ENCODE results near the gene TBC1D30. TPM values are rescaled to one million over a fixed set of nuclear protein-coding genes. Genes with fewer than 3 reads are reported as not detected.

TBC1D30 gene
- total RNA-seq, 4 donors from 2014 or later = 0.49 to 3.9 (median 3.1) TPM

DNA sequence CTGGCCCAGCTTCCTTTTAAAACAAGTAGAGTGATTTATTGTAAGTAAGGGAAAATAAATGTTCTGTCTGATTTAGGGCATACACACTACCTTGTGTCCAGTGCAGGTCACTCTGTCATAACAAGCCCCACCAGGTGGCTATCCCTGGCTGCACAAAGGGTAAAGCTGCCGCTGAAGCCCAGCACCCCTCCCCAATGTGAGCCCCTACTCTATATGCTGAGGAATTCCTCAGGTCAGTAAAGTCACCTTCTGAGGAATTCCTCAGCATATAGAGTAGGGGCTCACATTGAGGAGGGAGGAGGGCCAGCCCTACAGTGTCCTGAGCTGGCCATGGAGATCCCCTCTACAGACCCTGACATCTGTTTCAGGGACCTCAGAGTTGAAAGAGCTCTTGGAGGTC is 67.2 kb downstream of the TBC1D30 start:
- Histone ChIP-seq H3K27me3 (peaks cover 8% of the 10 kb centered on the region), H3K9me3 (no peaks in the 10 kb centered on the region), H3K36me3 (no peaks in the 10 kb centered on the region), H3K27ac (no peak overlapping the region), H3K4me1 (no peaks in the 10 kb centered on the region), H3K4me3 (no peak overlapping the region)
- TF ChIP-seq POLR2A (IDR thresholded peaks at IDR 0.05) (no peak), POLR2AphosphoS5 (IDR thresholded peaks at IDR 0.05) (no peak), EP300 (IDR thresholded peaks at IDR 0.05) (no peak)
- TF ChIP-seq, protein P1, sequence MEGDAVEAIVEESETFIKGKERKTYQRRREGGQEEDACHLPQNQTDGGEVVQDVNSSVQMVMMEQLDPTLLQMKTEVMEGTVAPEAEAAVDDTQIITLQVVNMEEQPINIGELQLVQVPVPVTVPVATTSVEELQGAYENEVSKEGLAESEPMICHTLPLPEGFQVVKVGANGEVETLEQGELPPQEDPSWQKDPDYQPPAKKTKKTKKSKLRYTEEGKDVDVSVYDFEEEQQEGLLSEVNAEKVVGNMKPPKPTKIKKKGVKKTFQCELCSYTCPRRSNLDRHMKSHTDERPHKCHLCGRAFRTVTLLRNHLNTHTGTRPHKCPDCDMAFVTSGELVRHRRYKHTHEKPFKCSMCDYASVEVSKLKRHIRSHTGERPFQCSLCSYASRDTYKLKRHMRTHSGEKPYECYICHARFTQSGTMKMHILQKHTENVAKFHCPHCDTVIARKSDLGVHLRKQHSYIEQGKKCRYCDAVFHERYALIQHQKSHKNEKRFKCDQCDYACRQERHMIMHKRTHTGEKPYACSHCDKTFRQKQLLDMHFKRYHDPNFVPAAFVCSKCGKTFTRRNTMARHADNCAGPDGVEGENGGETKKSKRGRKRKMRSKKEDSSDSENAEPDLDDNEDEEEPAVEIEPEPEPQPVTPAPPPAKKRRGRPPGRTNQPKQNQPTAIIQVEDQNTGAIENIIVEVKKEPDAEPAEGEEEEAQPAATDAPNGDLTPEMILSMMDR (IDR thresholded peaks at IDR 0.05) = no peak
- WGBS = 78% methylated on average over 1 of the region's 1 CpG
- DNase-seq (ENCODE audit: low spot score in 2 of 2) = no peak

DNA sequence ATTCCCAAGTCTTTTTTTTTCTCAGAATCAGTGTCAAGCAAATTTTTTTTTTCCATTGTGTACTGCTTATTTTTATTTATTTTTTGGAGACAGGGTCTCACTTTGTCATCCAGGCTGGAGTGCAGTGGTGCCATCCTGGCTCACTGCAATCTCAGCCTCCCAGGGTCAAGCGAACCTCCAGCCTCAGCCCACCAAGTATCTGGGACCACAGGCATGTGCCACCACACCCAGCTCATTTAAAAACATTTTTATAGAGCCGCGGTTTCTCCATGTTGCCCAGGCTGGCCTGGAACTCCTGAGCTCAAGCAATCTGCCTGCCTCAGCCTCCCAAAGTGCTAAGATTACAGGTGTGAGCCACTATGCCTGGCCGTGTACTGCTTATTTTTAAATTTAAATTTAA is 68.1 kb downstream of the TBC1D30 start:
- no peak overlapping the region for H3K4me3 ChIP-seq
- 80% methylated on average over 4 of the region's 4 CpGs for WGBS

DNA sequence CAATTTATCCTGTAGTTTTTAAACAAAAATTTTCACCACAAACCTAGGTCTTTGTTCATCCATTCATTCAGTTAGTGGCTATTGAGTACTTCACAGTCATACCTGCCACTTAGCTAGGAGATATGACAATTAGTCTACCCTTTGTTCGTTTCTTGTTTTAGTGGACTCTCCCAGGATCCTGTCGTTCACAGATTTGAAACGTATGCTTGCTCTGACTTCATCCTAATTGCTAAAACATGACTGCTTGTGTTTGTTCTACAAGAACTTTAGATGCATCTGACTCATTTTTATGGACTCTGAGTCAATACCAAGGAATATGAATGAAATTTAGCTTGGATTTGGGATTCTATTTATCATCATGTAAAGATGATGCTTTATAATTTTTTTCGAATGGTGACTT is 69.5 kb downstream of the TBC1D30 start:
- no peak for DNase-seq (ENCODE audit: low spot score in 2 of 2)
- Histone ChIP-seq H3K4me3 (no peak overlapping the region), H3K27me3 (peaks cover 14% of the 10 kb centered on the region), H3K36me3 (no peaks in the 10 kb centered on the region), H3K9me3 (no peaks in the 10 kb centered on the region), H3K4me1 (no peaks in the 10 kb centered on the region), H3K27ac (no peak overlapping the region)
- TF ChIP-seq POLR2AphosphoS5 (IDR thresholded peaks at IDR 0.05) (no peak), POLR2A (IDR thresholded peaks at IDR 0.05) (no peak), EP300 (IDR thresholded peaks at IDR 0.05) (no peak)
- TF ChIP-seq, protein P1 (IDR thresholded peaks at IDR 0.05) = no peak
- 55% methylated on average over 4 of the region's 4 CpGs for WGBS

More for the DNA sequence above, 68.1 kb downstream of the TBC1D30 start:
- no peak for TF ChIP-seq POLR2A (IDR thresholded peaks at IDR 0.05)
- TF ChIP-seq, protein P1 (IDR thresholded peaks at IDR 0.05) = no peak
- no peak for TF ChIP-seq POLR2AphosphoS5 (IDR thresholded peaks at IDR 0.05)
- no peak for TF ChIP-seq EP300 (IDR thresholded peaks at IDR 0.05)
- H3K4me1 ChIP-seq = no peaks in the 10 kb centered on the region
- no peak for DNase-seq (ENCODE audit: low spot score in 2 of 2)
- H3K36me3 ChIP-seq = no peaks in the 10 kb centered on the region
- H3K9me3 ChIP-seq = no peaks in the 10 kb centered on the region
- H3K27me3 ChIP-seq = peaks cover 14% of the 10 kb centered on the region
- no peak overlapping the region for H3K27ac ChIP-seq

DNA sequence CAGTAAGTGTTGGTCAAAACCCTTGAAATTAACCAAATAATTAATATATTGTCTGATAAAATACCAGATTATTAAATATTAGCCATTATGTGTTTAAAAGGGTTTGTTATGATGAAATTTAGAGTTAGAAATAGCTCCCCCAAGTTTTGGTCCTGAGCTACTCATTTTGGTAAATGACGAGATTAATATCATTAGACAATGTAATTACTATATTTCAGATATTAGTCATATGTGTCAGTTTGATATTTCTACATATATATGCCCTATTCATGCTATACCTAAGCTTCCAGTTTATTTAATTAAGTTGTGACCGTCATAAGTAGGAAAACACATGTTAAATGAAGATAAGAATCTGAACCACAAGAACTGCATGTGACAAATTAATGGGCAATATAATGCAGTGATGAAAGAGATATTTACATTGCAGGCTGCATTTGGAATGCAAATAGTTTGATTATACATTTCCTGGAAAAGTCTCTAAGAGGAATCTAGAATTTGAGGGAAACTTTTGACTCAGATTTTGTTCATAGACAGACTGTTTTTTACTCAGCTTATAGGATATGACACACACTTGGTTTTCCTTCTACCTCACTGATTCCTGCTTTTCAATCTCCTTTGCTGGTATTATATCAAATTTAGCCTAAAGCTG is 70.5 kb downstream of the TBC1D30 start:
- Histone ChIP-seq H3K9me3 (no peaks in the 10 kb centered on the region), H3K4me1 (no peaks in the 10 kb centered on the region), H3K27me3 (peaks cover 8% of the 10 kb centered on the region), H3K4me3 (no peak overlapping the region), H3K27ac (no peak overlapping the region), H3K36me3 (no peaks in the 10 kb centered on the region)
- 63% methylated on average over 2 of the region's 2 CpGs for WGBS
- DNase-seq (ENCODE audit: low spot score in 2 of 2) = no peak
- no peak for TF ChIP-seq POLR2A (IDR thresholded peaks at IDR 0.05)
- TF ChIP-seq, protein P1 (IDR thresholded peaks at IDR 0.05) = no peak
- TF ChIP-seq EP300 (IDR thresholded peaks at IDR 0.05) = no peak
- no peak for TF ChIP-seq POLR2AphosphoS5 (IDR thresholded peaks at IDR 0.05)

DNA sequence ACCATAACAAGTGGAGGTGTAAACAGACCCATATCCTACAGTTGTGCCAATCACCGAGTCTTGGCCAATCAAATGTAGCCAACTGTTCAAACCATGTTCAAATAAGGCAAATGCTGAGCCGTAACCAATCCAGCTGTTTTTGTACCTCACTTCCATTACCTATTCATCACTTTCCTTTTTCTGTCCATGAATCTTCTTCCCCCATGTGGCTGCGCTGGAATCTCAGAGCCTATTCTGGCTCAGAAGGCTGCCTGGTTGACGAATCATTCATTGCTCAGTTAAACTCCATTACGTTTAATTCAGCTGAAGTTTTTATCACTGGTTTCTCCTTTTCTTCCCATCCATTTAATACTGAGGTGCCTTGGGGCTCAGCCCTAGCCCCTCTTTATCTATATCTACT is 71.1 kb downstream of the TBC1D30 start:
- Histone ChIP-seq H3K9me3 (no peaks in the 10 kb centered on the region), H3K36me3 (no peaks in the 10 kb centered on the region), H3K27me3 (peaks cover 7% of the 10 kb centered on the region), H3K4me3 (no peak overlapping the region), H3K27ac (no peak overlapping the region), H3K4me1 (no peaks in the 10 kb centered on the region)
- 85% methylated on average over 5 of the region's 5 CpGs for WGBS
- no peak for TF ChIP-seq POLR2A (IDR thresholded peaks at IDR 0.05)
- DNase-seq (ENCODE audit: low spot score in 2 of 2) = no peak

DNA sequence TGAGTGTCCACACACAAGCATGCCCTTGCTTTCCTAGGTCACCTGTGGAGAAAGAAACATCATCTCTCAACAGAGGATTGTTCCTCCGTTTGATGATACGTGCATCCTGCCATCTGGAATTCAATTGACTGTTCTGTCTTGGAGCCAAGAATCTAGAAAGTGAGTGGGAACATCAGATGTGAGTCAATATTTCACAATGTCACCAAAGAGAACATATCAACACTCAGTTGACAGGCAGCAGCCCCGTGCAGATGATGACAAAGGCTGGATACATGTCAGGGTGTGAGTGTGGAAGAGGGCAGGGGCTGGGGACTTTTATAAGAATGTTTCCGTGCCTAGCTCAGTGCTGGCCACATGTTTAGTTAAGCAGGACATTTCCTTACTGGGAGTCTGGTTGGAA is 76.1 kb downstream of the TBC1D30 start:
- Histone ChIP-seq H3K4me1 (no peaks in the 10 kb centered on the region), H3K4me3 (no peak overlapping the region), H3K9me3 (no peaks in the 10 kb centered on the region), H3K27me3 (peaks cover 7% of the 10 kb centered on the region), H3K27ac (no peak overlapping the region), H3K36me3 (no peaks in the 10 kb centered on the region)
- TF ChIP-seq, protein P1 (IDR thresholded peaks at IDR 0.05) = no peak
- TF ChIP-seq POLR2AphosphoS5 (IDR thresholded peaks at IDR 0.05) = peak in 1 of 3 donors; percentile 17
- DNase-seq (ENCODE audit: low spot score in 2 of 2) = no peak
- 48% methylated on average over 4 of the region's 4 CpGs for WGBS

Data from suprapubic skin (tissue), 4 donors.